ENCODE results near the gene CPT2.
"Not testable (repeated sequence)": the region's sequence is repeated elsewhere in the genome, so short reads cannot be mapped to it uniquely, and the experiment has no call there.

The CPT2 gene

DNA sequence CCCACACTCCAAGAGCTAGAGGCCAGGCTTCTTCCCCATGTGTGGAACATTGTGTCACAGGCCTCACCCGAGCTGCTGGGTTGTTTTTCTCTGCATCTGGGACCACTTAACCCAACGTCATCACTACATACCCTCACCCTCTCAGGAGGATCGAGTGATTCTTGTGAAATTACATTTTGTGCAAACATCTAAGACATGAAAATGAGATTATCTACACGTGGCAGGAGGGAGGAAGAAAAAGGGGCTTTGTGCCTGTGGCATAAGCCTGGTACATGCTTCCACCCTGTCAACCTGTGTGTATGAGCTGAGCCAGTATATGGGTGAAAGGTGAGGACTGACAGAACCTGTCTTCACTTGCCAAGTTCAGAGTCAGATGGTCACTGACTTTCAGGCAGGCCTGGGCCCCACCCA is 1.6 kb downstream of the CPT2 start:
- peak overlapping the region; percentile 92 for H3K4me3 ChIP-seq (ENCODE audit: low read depth, low read length)
- TF ChIP-seq CTCF (IDR thresholded peaks at IDR 0.05; ENCODE audit: control insufficient read depth, extremely low read depth, insufficient read depth): no peak
- no peak for DNase-seq (ENCODE audit: low read depth)

DNA sequence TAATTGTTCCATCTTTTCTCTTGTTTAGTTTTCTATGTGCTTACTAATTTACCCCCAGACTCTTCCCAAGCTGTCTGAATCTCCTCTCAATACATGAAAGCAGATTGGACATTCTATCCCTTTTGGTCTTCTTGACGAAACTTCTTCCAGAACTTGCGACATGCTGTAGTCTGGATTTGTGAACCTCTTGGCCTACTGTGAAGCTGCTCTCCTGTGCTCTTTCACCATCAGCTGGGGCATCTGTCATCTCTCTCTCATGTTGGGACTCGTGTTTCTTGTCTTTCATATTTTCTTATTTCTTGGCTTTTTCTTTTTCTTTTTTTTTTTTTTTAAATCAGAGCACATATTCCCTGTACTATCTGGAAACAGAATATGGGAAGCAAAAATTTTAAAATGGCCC is 6.8 kb downstream of the CPT2 start:
- no peak overlapping the region for H3K4me3 ChIP-seq (ENCODE audit: low read depth, low read length)
- TF ChIP-seq CTCF (IDR thresholded peaks at IDR 0.05; ENCODE audit: control insufficient read depth, extremely low read depth, insufficient read depth): no peak
- DNase-seq (ENCODE audit: low read depth): no peak

DNA sequence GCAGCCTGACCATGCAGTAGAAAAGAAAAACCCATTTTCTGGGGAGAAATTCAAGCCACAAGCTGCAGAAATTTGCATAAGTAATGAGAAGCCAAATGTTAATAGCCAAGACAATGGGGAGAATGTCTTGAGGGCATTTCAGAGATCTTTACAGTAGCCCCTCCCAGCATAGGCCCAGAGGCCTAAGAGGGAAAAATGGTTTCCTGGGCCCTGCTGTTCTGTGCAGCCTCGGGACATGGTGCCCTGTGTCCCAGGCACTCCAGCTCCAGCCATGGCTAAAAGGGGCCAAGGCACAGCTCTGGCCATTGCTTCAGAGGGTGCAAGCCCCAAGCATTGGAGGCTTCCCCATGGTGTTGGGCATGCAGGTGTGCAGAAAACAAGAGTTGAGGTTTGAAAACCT is 8.9 kb downstream of the CPT2 start:
- H3K4me3 ChIP-seq (ENCODE audit: low read depth, low read length); DNase-seq (ENCODE audit: low read depth): not testable (repeated sequence)

- not testable (repeated sequence) for DNase-seq (ENCODE audit: low read depth); H3K4me3 ChIP-seq (ENCODE audit: low read depth, low read length)
Observed at GRCh38 chr1:53206083-53206685, 9.6 kb downstream of the CPT2 start.

DNA sequence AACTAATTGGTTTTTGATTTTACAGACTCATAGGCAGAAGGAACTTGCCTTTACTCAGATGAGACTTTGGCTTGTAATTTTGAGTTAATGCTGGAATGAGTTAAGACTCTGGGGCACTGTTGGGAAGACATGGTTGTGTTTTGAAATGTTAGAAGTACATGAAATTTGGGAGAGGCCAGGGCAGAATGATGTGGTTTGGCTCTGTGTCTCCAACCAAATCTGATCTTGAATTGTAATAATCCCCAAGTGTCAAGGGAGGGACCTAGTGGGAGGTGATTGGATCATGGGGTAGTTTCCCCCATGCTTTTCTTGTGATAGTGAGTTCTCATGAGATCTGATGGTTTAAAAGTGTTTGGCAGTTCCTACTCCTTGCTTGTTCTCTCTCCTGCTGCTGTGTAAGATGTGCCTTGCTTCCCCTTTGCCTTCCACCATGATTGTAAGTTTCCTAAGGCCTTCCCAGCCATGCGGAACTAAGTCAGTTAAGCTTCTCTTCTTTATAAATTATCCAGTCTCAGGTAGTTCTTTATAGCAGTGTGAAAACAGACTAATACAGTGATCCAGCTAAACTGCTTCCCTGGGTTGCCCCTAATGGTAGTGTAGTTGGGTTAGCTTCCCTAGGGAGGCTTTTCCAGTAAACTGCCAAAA is 10.2 kb downstream of the CPT2 start:
- TF ChIP-seq CTCF (IDR thresholded peaks at IDR 0.05; ENCODE audit: control insufficient read depth, extremely low read depth, insufficient read depth): no peak
- no peak overlapping the region for H3K4me3 ChIP-seq (ENCODE audit: low read depth, low read length)
- no peak for DNase-seq (ENCODE audit: low read depth)

DNA sequence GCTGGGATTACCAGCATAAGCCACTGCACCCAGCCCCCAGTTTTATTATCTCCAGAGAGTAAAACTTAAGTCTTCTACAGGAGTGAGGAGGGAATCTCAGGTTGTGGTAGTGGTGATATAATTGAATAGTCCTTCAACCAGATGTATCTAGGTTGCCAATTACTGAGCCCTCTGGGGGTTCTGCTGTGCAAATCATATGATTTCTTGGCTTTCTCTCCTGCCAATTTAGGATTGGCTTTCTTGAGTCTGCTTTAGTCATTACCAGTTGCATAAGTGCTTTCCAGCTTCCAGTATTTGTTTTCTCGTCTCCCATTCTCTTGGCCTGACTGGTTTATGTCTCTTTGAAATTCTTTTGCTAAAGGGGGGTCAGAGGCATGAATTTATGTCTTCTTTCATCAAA is 11.1 kb downstream of the CPT2 start:
- H3K4me3 ChIP-seq (ENCODE audit: low read depth, low read length): no peak overlapping the region
- TF ChIP-seq CTCF (IDR thresholded peaks at IDR 0.05; ENCODE audit: control insufficient read depth, extremely low read depth, insufficient read depth): no peak
- no peak for DNase-seq (ENCODE audit: low read depth)

GRCh38 chr1:53210352-53210751 is 13.7 kb downstream of the CPT2 start:
- no peak for DNase-seq (ENCODE audit: low read depth)
- H3K4me3 ChIP-seq (ENCODE audit: low read depth, low read length): no peak overlapping the region
- no peak for TF ChIP-seq CTCF (IDR thresholded peaks at IDR 0.05; ENCODE audit: control insufficient read depth, extremely low read depth, insufficient read depth)

DNA sequence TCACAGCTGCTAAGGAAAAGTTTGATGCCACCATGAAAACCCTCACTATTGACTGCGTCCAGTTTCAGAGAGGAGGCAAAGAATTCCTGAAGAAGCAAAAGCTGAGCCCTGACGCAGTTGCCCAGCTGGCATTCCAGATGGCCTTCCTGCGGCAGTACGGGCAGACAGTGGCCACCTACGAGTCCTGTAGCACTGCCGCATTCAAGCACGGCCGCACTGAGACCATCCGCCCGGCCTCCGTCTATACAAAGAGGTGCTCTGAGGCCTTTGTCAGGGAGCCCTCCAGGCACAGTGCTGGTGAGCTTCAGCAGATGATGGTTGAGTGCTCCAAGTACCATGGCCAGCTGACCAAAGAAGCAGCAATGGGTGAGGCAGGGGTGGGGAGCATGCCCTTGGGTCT is 14.3 kb downstream of the CPT2 start:
- TF ChIP-seq CTCF (IDR thresholded peaks at IDR 0.05; ENCODE audit: control insufficient read depth, extremely low read depth, insufficient read depth): no peak
- H3K4me3 ChIP-seq (ENCODE audit: low read depth, low read length): no peak overlapping the region
- no peak for DNase-seq (ENCODE audit: low read depth)
